IPS DF 4.7 (cell line): Measurements from ENCODE around the gene EIF4G3.
"Not testable (repeated sequence)": the region's sequence is repeated elsewhere in the genome, so short reads cannot be mapped to it uniquely, and the experiment has no call there.

Source experiments
- DNase-seq: peaks from one replicate; pipeline ENCODE4 v3.0.0-alpha.2; 2013; ENCODE audit warnings: low spot score; ENCODE audit errors: extremely low read depth

EIF4G3 gene

GRCh38 chr1:21176586-21177555, at the start of gene EIF4G3:
TSS of gene EIF4G3 (minus strand) at chr1:21176897. CDS start at chr1:21002742, 174,155 bp downstream.
- peak; percentile 88 for DNase-seq

DNA sequence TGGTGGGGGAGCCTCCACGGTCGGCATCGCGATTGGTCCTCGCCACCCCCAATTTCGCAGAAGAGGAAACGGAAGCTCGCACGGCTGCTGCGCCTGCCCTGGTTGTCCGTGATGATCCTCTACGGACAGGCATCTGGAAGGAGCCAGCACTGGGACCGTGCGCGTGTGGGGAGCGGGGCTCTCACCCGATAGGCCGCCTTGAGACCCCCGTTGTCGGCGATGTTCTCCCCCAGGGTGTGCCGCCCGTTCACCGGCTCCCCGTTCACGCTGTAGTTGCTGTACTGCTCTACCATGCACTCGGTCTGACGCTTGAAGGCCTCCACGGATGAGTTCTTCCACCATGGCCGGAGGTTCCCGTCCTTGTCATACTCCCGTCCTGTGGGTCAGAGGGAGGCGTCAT, 48.4 kb upstream of the EIF4G3 start:
- DNase-seq, result no peak

DNA sequence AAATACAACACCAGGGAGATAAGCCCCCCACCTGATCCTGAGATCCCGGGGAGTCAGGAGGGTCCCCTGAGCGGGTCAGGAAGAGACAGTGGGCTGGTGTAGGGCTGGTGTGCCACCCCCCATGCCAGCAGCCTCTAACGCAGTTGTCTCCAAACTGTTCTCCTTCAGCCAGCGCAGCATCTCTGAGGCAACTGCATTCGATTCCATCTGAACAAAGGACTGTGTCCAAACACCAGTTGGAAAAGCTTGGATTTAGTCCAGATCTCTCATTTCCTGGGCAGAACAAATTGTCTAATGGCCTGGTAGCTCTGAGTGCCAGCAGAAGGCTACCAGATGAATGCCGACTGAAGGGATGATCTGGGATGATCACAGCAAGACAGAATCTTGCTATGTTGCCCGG, 44.1 kb upstream of the EIF4G3 start:
- DNase-seq, result no peak

GRCh38 chr1:21219674-21220073, 43.0 kb upstream of the EIF4G3 start:
- DNase-seq, result no peak

- no peak for DNase-seq
Measured at GRCh38 chr1:21217812-21218596, 41.3 kb upstream of the EIF4G3 start.

GRCh38 chr1:21216835-21217811, 40.4 kb upstream of the EIF4G3 start:
- DNase-seq, result no peak

DNA sequence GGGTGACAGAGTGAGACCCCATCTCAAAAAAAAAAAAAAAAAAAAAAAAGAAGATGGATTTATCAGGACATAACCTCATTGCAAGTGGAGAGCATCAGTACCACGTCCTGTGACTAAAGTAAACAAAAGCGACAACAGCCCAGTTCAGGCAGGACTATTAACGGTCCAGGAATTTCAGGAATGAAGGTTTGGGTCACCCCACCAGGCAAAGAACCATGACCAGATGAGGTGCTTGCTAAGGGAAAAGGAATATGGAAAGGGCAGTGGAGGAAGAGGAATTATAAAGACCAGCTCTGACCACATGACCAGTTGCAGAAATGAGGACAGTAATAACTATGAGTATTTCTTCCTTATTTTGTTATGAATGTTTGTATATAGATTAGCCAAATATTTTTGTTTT, 35.4 kb upstream of the EIF4G3 start:
- DNase-seq, result no peak

DNA sequence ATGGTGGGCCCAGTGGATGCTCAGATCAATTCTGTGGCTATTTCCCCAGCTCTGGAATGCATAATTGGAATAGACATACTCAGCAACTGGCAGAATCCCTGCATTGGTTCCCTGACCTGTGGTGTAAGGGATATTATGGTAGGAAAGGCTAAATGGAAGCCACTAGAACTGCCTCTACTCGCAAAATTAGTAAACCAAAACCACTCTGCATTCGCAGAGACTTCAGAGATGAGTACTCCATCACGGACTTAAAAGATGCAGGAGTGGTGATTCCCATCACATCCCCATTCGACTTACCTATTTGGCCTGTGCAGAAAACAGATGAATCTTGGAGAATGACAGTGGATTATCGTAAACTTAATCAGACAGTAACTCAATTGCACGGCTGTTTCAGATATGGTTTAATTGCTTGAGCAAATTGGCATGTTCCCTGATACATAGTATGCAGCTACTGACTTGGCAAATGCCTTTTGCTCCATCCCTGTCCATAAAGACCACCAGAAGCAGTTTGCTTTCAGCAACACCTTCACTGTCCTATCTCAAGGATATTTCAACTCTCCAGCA, 31.5 kb upstream of the EIF4G3 start:
- not testable (repeated sequence) for DNase-seq

DNA sequence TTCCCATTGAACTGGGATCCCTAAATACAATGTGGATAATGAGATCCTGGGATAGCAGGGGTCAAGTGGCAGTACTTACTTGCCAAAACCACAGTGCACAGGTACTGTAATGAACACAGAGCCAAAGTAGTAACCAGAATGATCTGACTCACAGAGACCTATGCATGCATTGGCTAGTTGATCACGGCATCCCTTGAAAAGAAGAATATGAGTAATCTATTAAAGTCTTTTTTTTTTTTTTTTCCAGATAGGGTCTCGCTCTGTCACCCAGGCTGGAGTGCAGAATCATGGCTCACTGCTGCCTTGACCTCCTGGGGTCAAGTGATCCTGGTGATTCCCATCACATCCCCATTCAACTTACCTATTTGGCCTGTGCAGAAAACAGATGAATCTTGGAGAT, 29.4 kb upstream of the EIF4G3 start:
- no peak for DNase-seq

GRCh38 chr1:21205416-21205815, 28.7 kb upstream of the EIF4G3 start:
- DNase-seq, result no peak

DNA sequence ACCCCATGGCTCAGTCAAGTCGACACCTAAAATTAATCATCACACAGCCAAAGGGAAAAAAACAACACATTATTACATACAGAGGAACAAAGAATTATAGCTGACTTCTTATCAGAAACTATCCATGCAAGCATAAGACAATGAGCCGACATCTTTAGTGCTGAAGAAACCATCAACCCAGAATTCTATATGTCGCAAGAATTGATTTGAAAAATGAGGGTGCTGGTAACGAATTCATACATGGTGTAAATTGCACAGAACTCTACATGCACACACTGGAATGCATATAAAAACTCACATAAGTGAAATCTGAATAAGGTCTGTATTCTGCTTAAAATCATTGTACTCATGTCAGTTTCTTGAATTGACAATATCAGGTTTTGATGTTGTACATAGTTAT, 25.0 kb upstream of the EIF4G3 start:
- DNase-seq, result no peak

- DNase-seq, result not testable (repeated sequence)
Measured at GRCh38 chr1:21201238-21201637, 24.5 kb upstream of the EIF4G3 start.

- DNase-seq, result no peak
Measured at GRCh38 chr1:21200767-21201166, 24.1 kb upstream of the EIF4G3 start.

DNA sequence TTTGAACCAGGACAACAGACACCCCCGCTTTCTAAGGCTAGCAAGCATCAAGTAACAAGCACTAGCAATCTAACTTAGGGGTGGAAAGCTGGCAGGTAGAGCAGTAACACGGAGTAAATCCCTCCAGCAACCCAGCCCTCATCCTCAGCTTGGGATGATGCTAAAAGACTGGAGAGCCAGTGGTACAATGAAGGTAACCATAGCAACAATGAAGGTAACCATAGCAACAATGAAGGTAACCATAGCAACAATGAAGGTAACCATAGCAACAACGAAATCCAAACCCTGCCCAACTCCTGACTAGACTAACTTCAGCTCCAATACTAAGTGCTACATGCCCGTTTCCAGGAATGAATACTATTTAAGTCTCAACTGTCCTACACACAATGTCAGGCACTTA, 22.2 kb upstream of the EIF4G3 start:
- DNase-seq, result no peak

GRCh38 chr1:21192871-21193270, 16.2 kb upstream of the EIF4G3 start:
- no peak for DNase-seq

DNA sequence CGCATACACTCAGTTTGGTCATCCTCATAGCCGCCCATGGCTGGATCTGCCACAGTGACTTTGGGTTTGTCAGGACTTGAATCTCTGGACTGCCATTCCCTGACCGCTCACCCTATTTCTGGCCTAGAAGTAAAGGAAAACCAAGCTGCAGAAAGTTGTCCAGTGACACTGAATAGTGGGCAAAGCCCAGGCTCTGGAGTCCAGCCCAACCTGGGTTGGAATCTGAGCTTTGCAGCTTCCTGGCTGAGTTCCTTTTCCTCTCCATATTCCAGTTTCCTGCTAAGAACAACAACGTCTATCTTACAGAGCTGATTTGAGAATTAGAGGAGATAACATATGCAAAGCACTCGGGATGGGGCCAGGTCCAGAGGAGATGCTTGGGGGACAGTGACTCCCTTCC, 15.6 kb upstream of the EIF4G3 start:
- DNase-seq, result no peak

DNA sequence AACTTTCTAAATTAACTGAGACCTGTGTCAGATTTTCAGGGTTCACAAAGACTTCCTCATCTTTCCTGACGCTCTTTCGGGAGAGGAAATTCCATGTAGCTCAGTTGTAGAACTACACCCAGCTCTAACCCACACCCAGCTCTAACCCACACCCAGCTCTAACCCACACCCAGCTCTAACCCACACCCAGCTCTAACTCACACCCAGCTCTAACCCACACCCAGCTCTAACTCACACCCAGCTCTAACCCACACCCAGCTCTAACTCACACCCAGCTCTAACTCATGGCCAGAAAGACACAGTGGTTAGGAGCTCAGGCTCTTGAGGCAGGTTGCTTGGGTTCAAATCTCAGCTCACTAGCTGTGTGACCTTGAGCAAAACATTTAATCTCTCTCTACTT, 14.1 kb upstream of the EIF4G3 start:
- DNase-seq, result not testable (repeated sequence)

- no peak for DNase-seq
Measured at GRCh38 chr1:21189906-21190500, 13.3 kb upstream of the EIF4G3 start.

- DNase-seq, result no peak
Measured at GRCh38 chr1:21189421-21189820, 12.7 kb upstream of the EIF4G3 start.

DNA sequence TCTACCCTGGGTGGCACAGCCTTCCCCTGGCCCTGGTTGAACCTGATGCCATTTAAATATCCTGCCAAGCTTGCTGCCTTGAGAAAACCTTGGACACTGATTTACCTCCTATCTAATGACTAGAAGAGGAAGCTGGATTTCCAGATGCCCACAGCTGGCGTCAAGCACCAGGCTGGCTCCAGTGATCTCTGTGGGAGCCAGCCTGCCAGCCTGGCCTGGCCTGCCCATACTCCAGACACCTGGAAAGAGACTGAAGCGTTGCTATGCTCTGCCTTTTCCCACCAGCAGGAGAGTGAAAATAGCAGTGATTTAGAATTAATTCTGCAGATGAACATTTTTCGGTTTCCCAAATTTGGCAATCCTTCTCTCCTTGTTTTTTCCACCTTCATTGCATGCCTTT, 11.5 kb upstream of the EIF4G3 start:
- DNase-seq, result no peak
